Measurements from ENCODE around the gene PNLIPRP3. TPM values are rescaled to one million over a fixed set of nuclear protein-coding genes. Genes with fewer than 3 reads are reported as not detected.

Gene PNLIPRP3
- total RNA-seq, 1 experiment from 2014 or later: not detected

GRCh38 chr10:116465546-116465945, 37.9 kb downstream of the PNLIPRP3 start (continued):
- TF ChIP-seq AR (CRISPR knock-in tag; IDR thresholded peaks at IDR 0.05) (no peak), NFYB (CRISPR knock-in tag; conservative IDR thresholded peaks at IDR 0.05; ENCODE audit: low read depth) (no peak)

GRCh38 chr10:116466715-116467422, 39.2 kb downstream of the PNLIPRP3 start:
- Mint-ChIP-seq H3K27me3 (ENCODE audit: low read depth) (no peaks in the 10 kb centered on the region), H3K4me1 (peaks cover 8% of the 10 kb centered on the region), H3K9me3 (peaks cover 9% of the 10 kb centered on the region), H3K27ac (no peak overlapping the region), H3K36me3 (no peaks in the 10 kb centered on the region; the same call in 1 of the 2 replicates), H3K4me3 (no peak overlapping the region)
- ATAC-seq: no peak
- DNase-seq (ENCODE audit: low spot score): no peak
- ChIA-PET POLR2A (no interaction called here), CTCF (interaction anchor here (1.3 kb wide), 1 partner anchor 203 kb away, joined by 3 read pairs; no protein-coding TSS in a partner anchor)
- no peak for TF ChIP-seq NFATC4 (CRISPR knock-in tag; IDR thresholded peaks at IDR 0.05)
- TF ChIP-seq ERG (CRISPR knock-in tag; IDR thresholded peaks at IDR 0.05): no peak
- TF ChIP-seq ATF6 (CRISPR knock-in tag; IDR thresholded peaks at IDR 0.05): no peak
- TF ChIP-seq SMAD4 (CRISPR knock-in tag; IDR thresholded peaks at IDR 0.05): no peak
- TF ChIP-seq FOXJ3 (CRISPR knock-in tag; IDR thresholded peaks at IDR 0.05; ENCODE audit: borderline replicate concordance): no peak
- no peak for TF ChIP-seq ZNF423 (CRISPR knock-in tag; IDR thresholded peaks at IDR 0.05)
- TF ChIP-seq CDX4 (CRISPR knock-in tag; IDR thresholded peaks at IDR 0.05; ENCODE audit: borderline replicate concordance): no peak
- TF ChIP-seq ZNF232 (CRISPR knock-in tag; IDR thresholded peaks at IDR 0.05): no peak
- no peak for TF ChIP-seq STAT6 (CRISPR knock-in tag; conservative IDR thresholded peaks at IDR 0.05; ENCODE audit: low read depth)
- TF ChIP-seq JUN (CRISPR knock-in tag; IDR thresholded peaks at IDR 0.05): no peak

GRCh38 chr10:116469437-116469836, 41.8 kb downstream of the PNLIPRP3 start:
- no peak overlapping the region for H3K4me3 Mint-ChIP-seq
- H3K4me1 Mint-ChIP-seq: peaks cover 16% of the 10 kb centered on the region
- CTCF ChIA-PET: interaction anchor here (0.6 kb wide), 1 partner anchor 10 kb away, joined by 3 read pairs; no protein-coding TSS in a partner anchor
- H3K27me3 Mint-ChIP-seq (ENCODE audit: low read depth): no peaks in the 10 kb centered on the region
- POLR2A ChIA-PET: no interaction called here
- no peak overlapping the region for H3K27ac Mint-ChIP-seq
- TF ChIP-seq NFYB (CRISPR knock-in tag; conservative IDR thresholded peaks at IDR 0.05; ENCODE audit: low read depth) (no peak), ZNF263 (CRISPR knock-in tag; IDR thresholded peaks at IDR 0.05; ENCODE audit: low read depth) (no peak), ZNF423 (CRISPR knock-in tag; IDR thresholded peaks at IDR 0.05) (no peak), E2F1 (CRISPR knock-in tag; IDR thresholded peaks at IDR 0.05) (no peak), ZNF138 (CRISPR knock-in tag; conservative IDR thresholded peaks at IDR 0.05) (no peak), MLX (CRISPR knock-in tag; IDR thresholded peaks at IDR 0.05) (no peak), STAT6 (CRISPR knock-in tag; conservative IDR thresholded peaks at IDR 0.05; ENCODE audit: low read depth) (no peak), SMAD3 (CRISPR knock-in tag; IDR thresholded peaks at IDR 0.05; ENCODE audit: borderline replicate concordance) (no peak), FOXJ3 (CRISPR knock-in tag; IDR thresholded peaks at IDR 0.05; ENCODE audit: borderline replicate concordance) (no peak)
- no peaks in the 10 kb centered on the region; the same call in 1 of the 2 replicates for H3K36me3 Mint-ChIP-seq
- peaks cover 14% of the 10 kb centered on the region for H3K9me3 Mint-ChIP-seq
- no peak for ATAC-seq
- DNase-seq (ENCODE audit: low spot score): no peak

Data from WTC11 (cell line).